ENCODE results near the gene THSD7B. TPM values are rescaled to one million over a fixed set of nuclear protein-coding genes. Genes with fewer than 3 reads are reported as not detected.

THSD7B gene
- total and polyA plus RNA-seq, 9 of the 15 experiments (the other 6 are each of a cell fraction or from before 2014, with no cell fraction given): not detected

GRCh38 chr2:136932700-136933099, 167.4 kb downstream of the THSD7B start:
- H3K9me1 ChIP-seq (ENCODE audit: control insufficient read depth, insufficient read depth, low read length): no peaks in the 10 kb centered on the region
- H3K36me3 ChIP-seq (ENCODE audit: control insufficient read depth, insufficient read depth, low read length): no peaks in the 10 kb centered on the region
- H3K9ac ChIP-seq (ENCODE audit: insufficient read depth in 1 of 2, low read depth in 2 of 2, low read length in 2 of 2): no peak overlapping the region
- no TSS peak for BruUV-seq (replicated peaks)
- no peaks in the 10 kb centered on the region for H3K79me2 ChIP-seq (ENCODE audit: control insufficient read depth, insufficient read depth, low read length)
- H3K27me3 ChIP-seq (ENCODE audit: control insufficient read depth in 2 of 2, insufficient read depth in 2 of 2, low read length in 2 of 2): no peaks in the 10 kb centered on the region
- CTCF ChIA-PET (ENCODE audit: low intra/inter-chr PET ratio): no interaction called here
- H4K20me1 ChIP-seq (replicated peaks; ENCODE audit: control insufficient read depth, insufficient read depth, low read length): no peaks in the 10 kb centered on the region
- intact Hi-C loops (cut with micrococcal nuclease) (loop anchor here (5.0 kb wide), 1 partner anchor 905 kb away; no protein-coding TSS in a partner anchor), in situ Hi-C loops (cut with MboI) (no loop called here)
- WGBS (ENCODE audit: insufficient coverage, low coverage, missing lambda C conversion rate): 0% methylated on average over 3 of the region's 3 CpGs
- H3K4me1 ChIP-seq (replicated peaks in 1 of 2; ENCODE audit: control insufficient read depth in 2 of 2, insufficient read depth in 2 of 2, low read length in 2 of 2): no peaks in the 10 kb centered on the region
- H2AFZ ChIP-seq (ENCODE audit: low read depth, low read length): no peak overlapping the region
- no peak overlapping the region for H3K4me3 ChIP-seq
- TF ChIP-seq TEAD2 (tag; IDR thresholded peaks at IDR 0.05): no peak
- TF ChIP-seq SIN3A (IDR thresholded peaks at IDR 0.05; ENCODE audit: borderline replicate concordance in 2 of 2, control insufficient read depth in 1 of 2, low read depth in 2 of 2, low read length in 2 of 2): no peak
- TF ChIP-seq RAD21 (CRISPR knock-in tag; conservative IDR thresholded peaks at IDR 0.05 in 1 of 2, IDR thresholded peaks at IDR 0.05 in 1 of 2): peak in 1 of 2 experiments; percentile 34; a peak in 2 of 4 replicates
- TF ChIP-seq CTCF (IDR thresholded peaks at IDR 0.05 in 2 of 3, conservative IDR thresholded peaks at IDR 0.05 in 1 of 3; ENCODE audit: insufficient read depth in 2 of 3, low read depth in 1 of 3, low read length in 3 of 3): peak in 1 of 3 experiments; percentile 14; a peak in 1 of 6 replicates
- ATAC-seq: no peak
- POLR2A ChIA-PET: no interaction called here
- H3K4me2 ChIP-seq (ENCODE audit: insufficient read depth, low read length): no peak overlapping the region
- DNase-seq (ENCODE audit: extremely low read depth in 1 of 4, low spot score in 3 of 4): no peak
- no peak overlapping the region for H3K27ac ChIP-seq (ENCODE audit: extremely low read depth, low read depth, low read length)
- FAIRE-seq: no peak
- 0 out of 2 replicates have a peak, but pooled peaks cover 2% of the 10 kb centered on the region for H3K9me3 ChIP-seq (replicated peaks; ENCODE audit: control insufficient read depth, insufficient read depth, low read depth, low read length)

Measured in K562 (cell line).